PC-9 (cell line): ENCODE results near the gene CD200. TPM values are rescaled to one million over a fixed set of nuclear protein-coding genes. Genes with fewer than 3 reads are reported as not detected.

Experiments
- BruUV-seq: library from RNA; stranded (reverse); fragments of 400-500 nt; replicated peaks from 2 replicates; lab custom pipeline; 2021; lab: Mats Ljungman, UMichigan
- CTCF ChIA-PET: fragments of 300-600 bp; sonication (Branson Sonifier 250); formaldehyde crosslinking; loops from one replicate; lab custom pipeline; 2022; ENCODE audit warnings: antibody characterized with exemption; lab: Charles Lee
- POLR2A ChIA-PET: fragments of 300-600 bp; sonication (Branson Sonifier 250); formaldehyde crosslinking; loops from one replicate; lab custom pipeline; 2022; ENCODE audit warnings: antibody characterized with exemption; ENCODE audit not compliant: unreplicated experiment; lab: Charles Lee
- DNase-seq, 2 experiments: peaks; one replicate each; pipeline versions ENCODE4 v3.0.0 to v3.0.0-alpha.2; 2015 to 2022; ENCODE audit warnings: mixed read lengths in 1 of 2
- H2AFZ ChIP-seq: fragments of 200-600 bp; sonication (generic); 2 replicates; pipeline ENCODE4 v1.8.1; 2017; ENCODE audit warnings: antibody characterized with exemption
- H3F3A ChIP-seq: fragments of 200-600 bp; sonication (generic); 2 replicates; pipeline ENCODE4 v1.8.1; 2017; ENCODE audit warnings: antibody characterized with exemption, mild to moderate bottlenecking, low read depth; ENCODE audit not compliant: insufficient read depth
- H3K27ac ChIP-seq: fragments of 200-600 bp; sonication (generic); 2 replicates; pipeline ENCODE4 v1.6.1; 2016; ENCODE audit warnings: mixed run types
- H3K27me3 ChIP-seq: fragments of 200-600 bp; sonication (generic); 2 replicates; pipeline ENCODE4 v1.6.1; 2016; ENCODE audit warnings: low read depth, mixed run types; ENCODE audit not compliant: insufficient read depth
- H3K36me3 ChIP-seq: fragments of 200-600 bp; sonication (generic); 2 replicates; pipeline ENCODE4 v1.6.1; 2016; ENCODE audit warnings: low read depth, mixed run types
- H3K4me1 ChIP-seq: fragments of 200-600 bp; sonication (generic); replicated peaks from 2 replicates; pipeline ENCODE4 v1.6.1; 2016; ENCODE audit warnings: mixed run types; ENCODE audit not compliant: insufficient read depth
- H3K4me2 ChIP-seq: fragments of 200-600 bp; sonication (generic); 2 replicates; pipeline ENCODE4 v1.6.1; 2017; ENCODE audit warnings: mixed run types
- H3K4me3 ChIP-seq: fragments of 200-600 bp; sonication (generic); 2 replicates; pipeline ENCODE4 v1.6.1; 2016; ENCODE audit warnings: mixed run types
- H3K79me2 ChIP-seq: fragments of 200-600 bp; sonication (generic); 2 replicates; pipeline ENCODE4 v1.6.1; 2017; ENCODE audit warnings: low read depth, mixed run types
- H3K9me2 ChIP-seq: fragments of 200-600 bp; sonication (generic); 2 replicates; pipeline ENCODE4 v1.8.1; 2017; ENCODE audit warnings: mild to moderate bottlenecking; ENCODE audit not compliant: insufficient read depth
- H3K9me3 ChIP-seq: fragments of 200-600 bp; sonication (generic); 2 replicates; pipeline ENCODE4 v1.8.1; 2016; ENCODE audit warnings: low read depth; ENCODE audit not compliant: insufficient read depth
- H4K20me1 ChIP-seq: fragments of 200-600 bp; sonication (generic); 2 replicates; pipeline ENCODE4 v1.8.1; 2017; ENCODE audit not compliant: insufficient read depth
- EZH2 ChIP-seq: fragments of 200-600 bp; sonication (generic); IDR thresholded peaks from 2 replicates; pipeline ENCODE4 v1.8.0; 2017; ENCODE audit warnings: antibody characterized with exemption, low read depth
- intact Hi-C: fragments of 100-400 bp; cut with micrococcal nuclease; formaldehyde crosslinking; loops from one replicate; pipeline ENCODE4 v1.10.0; 2022; ENCODE audit not compliant: unreplicated experiment
- total RNA-seq: library from RNA; stranded (reverse); gene quantifications from 2 replicates; pipeline ENCODE4 v1.2.3, GENCODE V29; 2021
- TF ChIP-seq, protein P1 (sequence below): fragments of 200-600 bp; sonication (generic); conservative IDR thresholded peaks from 2 replicates; pipeline ENCODE4 v1.6.1; 2017; ENCODE audit warnings: mixed run types, antibody characterized with exemption, mild to moderate bottlenecking, moderate library complexity

The CD200 gene
- total RNA-seq, 1 experiment from 2014 or later: 4.0 TPM

DNA sequence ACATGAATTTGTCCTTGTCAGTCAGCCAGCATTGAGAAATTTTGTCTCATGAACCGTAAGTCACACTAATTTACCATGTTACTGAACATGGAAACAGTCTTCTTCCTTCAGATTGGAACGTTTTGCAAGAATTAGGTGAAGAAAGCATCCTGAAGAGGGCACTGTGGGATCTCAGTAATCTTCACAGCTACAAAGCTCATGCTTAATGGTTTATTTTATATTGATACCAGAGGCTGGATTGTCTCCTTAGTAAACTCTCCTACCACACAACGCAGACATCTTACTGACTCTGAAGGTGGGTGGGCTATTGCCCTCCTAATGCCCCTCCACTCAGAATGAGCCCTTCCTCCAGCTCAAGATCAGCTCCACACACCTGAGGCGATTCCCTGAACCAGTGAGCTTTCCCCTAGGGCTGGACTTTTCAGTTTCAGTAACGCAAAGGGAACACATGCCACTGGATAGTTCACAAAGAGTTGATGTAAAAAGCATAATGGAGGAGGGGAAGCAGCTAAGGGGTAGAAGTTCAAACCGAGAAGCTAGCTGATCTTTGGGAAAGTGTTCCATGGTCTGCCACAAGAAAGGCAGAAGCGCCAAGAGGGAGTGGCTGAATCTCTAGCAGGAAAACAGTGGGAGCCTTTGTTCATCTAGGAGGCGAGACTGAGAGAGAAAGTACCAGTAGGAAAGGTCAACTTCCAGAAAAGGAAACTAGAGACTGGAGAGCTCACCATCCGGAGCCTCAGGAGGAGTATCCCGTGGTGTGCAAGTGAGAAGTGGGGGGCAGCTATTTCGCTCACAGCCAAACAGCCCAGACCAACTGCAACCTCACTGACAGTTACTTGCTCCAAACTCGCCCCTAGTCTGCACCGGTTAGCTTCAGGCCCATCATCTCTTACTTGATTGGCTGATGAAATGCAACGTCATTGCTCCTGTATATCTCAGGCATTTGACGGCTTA, 39.3 kb upstream of the CD200 start, which contains the start of gene SLC9C1:
TSS of gene SLC9C1 (minus strand) at position 849 of the 954 bp plus-strand sequence. CDS start 7,425 bp downstream, outside the sequence.
- ChIA-PET POLR2A (interaction anchor here (0.6 kb wide), 2 partner anchors 18 to 273 kb away, joined by 3 to 16 read pairs; no protein-coding TSS in a partner anchor), CTCF (interaction anchor here (0.5 to 1.1 kb wide), 7 partner anchors 16 to 995 kb away, joined by 3 to 6 read pairs (median 3); no protein-coding TSS in a partner anchor)
- no peak within 1 kb of the TSS for H3K4me3 ChIP-seq
- BruUV-seq: no TSS peak
- TF ChIP-seq, protein P1, sequence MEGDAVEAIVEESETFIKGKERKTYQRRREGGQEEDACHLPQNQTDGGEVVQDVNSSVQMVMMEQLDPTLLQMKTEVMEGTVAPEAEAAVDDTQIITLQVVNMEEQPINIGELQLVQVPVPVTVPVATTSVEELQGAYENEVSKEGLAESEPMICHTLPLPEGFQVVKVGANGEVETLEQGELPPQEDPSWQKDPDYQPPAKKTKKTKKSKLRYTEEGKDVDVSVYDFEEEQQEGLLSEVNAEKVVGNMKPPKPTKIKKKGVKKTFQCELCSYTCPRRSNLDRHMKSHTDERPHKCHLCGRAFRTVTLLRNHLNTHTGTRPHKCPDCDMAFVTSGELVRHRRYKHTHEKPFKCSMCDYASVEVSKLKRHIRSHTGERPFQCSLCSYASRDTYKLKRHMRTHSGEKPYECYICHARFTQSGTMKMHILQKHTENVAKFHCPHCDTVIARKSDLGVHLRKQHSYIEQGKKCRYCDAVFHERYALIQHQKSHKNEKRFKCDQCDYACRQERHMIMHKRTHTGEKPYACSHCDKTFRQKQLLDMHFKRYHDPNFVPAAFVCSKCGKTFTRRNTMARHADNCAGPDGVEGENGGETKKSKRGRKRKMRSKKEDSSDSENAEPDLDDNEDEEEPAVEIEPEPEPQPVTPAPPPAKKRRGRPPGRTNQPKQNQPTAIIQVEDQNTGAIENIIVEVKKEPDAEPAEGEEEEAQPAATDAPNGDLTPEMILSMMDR: peak; percentile 60
- no peak for TF ChIP-seq EZH2
- H3K36me3 ChIP-seq: no peaks in the 10 kb centered on the region
- H3K27me3 ChIP-seq: no peaks in the 10 kb centered on the region
- peak; percentile 36 to 38 for DNase-seq
- no peaks in the 10 kb centered on the region for H3K9me2 ChIP-seq
- H3K27ac ChIP-seq: no peak within 1 kb of the TSS
- H2AFZ ChIP-seq: no peak within 1 kb of the TSS
- no peaks in the 10 kb centered on the region for H3K4me1 ChIP-seq
- intact Hi-C loops: loop anchor here (1.0 kb wide), 3 partner anchors 156 to 238 kb away; no protein-coding TSS in a partner anchor
- H4K20me1 ChIP-seq: no peaks in the 10 kb centered on the region
- no peaks in the 10 kb centered on the region for H3K9me3 ChIP-seq
- H3K4me2 ChIP-seq: no peak within 1 kb of the TSS
- H3F3A ChIP-seq: no peaks in the 10 kb centered on the region
- H3K79me2 ChIP-seq: no peaks in the 10 kb centered on the region

DNA sequence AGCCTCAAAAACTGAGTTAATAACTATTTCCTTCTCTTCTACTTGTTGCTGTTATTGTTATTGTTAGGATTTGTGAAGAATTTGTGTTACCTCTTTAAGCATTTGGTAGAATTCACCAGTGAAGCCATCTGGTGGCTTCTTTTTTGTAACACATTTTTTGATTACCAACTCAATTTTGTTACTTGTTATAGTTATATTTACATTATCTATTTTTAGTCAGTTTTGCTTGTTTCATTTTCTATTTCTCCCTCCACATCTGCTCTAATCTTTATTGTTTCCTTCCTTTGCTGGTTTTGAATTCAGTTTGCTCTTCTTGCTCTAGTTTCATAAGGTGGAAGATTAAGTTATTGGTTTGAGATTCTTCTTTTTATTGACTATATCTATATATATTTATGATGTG, 35.2 kb upstream of the CD200 start:
- CTCF ChIA-PET: no interaction called here
- Histone ChIP-seq H3K4me1 (no peaks in the 10 kb centered on the region), H3K36me3 (no peaks in the 10 kb centered on the region), H3K79me2 (no peaks in the 10 kb centered on the region), H3K27ac (no peak overlapping the region), H2AFZ (no peak overlapping the region), H3K4me3 (no peak overlapping the region), H3K9me2 (no peaks in the 10 kb centered on the region), H3F3A (no peaks in the 10 kb centered on the region), H3K9me3 (no peaks in the 10 kb centered on the region), H4K20me1 (no peaks in the 10 kb centered on the region), H3K27me3 (no peaks in the 10 kb centered on the region), H3K4me2 (no peak overlapping the region)
- no peak for DNase-seq
- TF ChIP-seq EZH2: no peak
- TF ChIP-seq, protein P1: no peak
- POLR2A ChIA-PET: no interaction called here
- intact Hi-C loops: no loop called here
- BruUV-seq: no TSS peak

DNA sequence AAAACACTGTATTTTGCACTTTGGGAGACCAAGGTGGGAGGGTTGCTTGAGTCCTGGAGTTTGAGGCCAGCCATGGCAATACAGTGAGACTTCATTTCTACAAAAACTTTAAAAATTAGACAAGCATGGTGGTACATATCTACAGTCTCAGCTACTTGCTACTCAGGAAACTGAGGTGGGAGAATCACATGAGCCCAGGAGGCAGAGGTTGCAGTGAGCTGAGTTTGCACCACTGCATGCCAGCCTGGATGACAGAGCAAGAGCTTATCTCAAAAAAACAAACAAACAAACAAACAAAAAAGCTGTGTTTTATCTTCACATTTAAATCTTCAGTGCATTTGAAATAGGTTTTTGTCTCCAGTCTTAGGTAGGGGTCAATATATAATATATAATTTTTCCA, 34.2 kb upstream of the CD200 start:
- H3K9me3 ChIP-seq: no peaks in the 10 kb centered on the region
- H3K27ac ChIP-seq: no peak overlapping the region
- TF ChIP-seq, protein P1: no peak
- TF ChIP-seq EZH2: no peak
- no TSS peak for BruUV-seq
- no peak overlapping the region for H3K4me2 ChIP-seq
- DNase-seq: no peak
- no peaks in the 10 kb centered on the region for H3K4me1 ChIP-seq
- intact Hi-C loops: no loop called here
- ChIA-PET POLR2A (interaction anchor here (0.6 kb wide), 1 partner anchor 306 kb away, joined by 3 read pairs; no protein-coding TSS in a partner anchor), CTCF (no interaction called here)
- no peak overlapping the region for H2AFZ ChIP-seq
- H4K20me1 ChIP-seq: no peaks in the 10 kb centered on the region
- H3K9me2 ChIP-seq: no peaks in the 10 kb centered on the region
- H3K79me2 ChIP-seq: no peaks in the 10 kb centered on the region
- H3K36me3 ChIP-seq: no peaks in the 10 kb centered on the region
- H3K4me3 ChIP-seq: no peak overlapping the region
- no peaks in the 10 kb centered on the region for H3K27me3 ChIP-seq
- no peaks in the 10 kb centered on the region for H3F3A ChIP-seq
